NCI-H2227 (cell line): Measurements from ENCODE around the gene KLHL29.

ENCODE experiments used
- DNase-seq: peaks from one replicate; lab custom pipeline; 2025; ENCODE audit not compliant: unreplicated experiment; lab: John Stamatoyannopoulos, UW

KLHL29 gene

DNA sequence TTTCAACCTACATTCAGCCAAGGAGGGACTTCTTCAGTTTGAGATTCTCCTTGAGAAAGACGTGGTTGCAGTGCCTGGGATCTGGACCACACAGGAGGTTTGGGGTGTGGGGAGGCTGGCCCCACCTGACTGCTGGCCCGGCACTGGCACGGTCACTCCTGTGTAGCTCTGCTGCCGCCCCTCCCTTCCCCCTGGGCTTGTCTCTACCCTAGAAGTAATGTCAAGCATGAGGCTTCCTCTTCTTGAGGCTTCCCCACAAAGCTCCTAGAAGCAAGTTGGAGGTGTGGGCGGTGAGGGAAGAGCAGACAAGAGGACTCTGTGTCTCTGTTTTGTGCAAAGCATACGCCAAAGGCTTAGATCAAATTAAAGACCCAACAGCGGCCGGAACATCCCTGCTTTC, 8.7 kb downstream of the KLHL29 start:
- no peak for DNase-seq

DNA sequence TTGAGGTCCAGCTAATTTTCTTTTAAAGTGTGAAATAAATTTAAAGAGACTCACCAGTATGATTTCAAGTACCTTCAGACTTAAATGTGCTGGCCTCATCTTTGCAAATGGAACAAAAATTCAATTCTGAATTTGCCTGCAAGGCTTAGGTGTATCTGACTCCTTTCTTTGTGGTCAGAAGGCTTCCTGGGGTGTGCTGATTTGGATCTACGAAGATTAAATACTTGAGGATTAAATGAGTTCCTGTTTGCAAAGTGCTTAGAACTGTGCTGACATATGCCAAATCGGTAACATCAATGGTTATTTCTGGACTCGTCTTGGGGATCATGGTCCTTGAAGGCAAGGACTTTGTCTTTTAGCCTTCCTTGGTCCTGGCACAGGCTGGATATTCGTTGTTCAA, 9.7 kb downstream of the KLHL29 start:
- no peak for DNase-seq

DNA sequence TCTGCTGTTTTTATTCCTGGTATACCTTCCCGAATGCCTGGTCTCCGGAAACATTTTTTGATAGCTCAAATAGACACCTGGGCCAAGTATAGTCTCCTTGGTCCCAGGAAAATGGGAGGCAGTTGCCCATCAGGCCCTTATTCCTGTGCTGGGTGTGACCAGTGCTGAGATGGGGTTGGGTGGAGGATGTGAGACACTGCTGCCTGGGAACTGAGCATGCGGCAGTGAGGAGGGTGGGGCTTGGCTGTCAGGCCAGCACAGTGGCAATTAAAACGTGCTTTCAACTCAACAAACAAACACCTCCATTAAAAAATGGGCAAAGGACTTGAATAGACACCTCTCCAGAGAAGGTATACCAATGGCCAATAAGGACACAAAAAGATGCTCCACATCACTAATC, 12.5 kb downstream of the KLHL29 start:
- DNase-seq = no peak

- DNase-seq = no peak
These were observed 14.8 kb downstream of the KLHL29 start for GRCh38 chr2:23399674-23400261.

GRCh38 chr2:23400703-23401102, 15.7 kb downstream of the KLHL29 start:
- no peak for DNase-seq

DNA sequence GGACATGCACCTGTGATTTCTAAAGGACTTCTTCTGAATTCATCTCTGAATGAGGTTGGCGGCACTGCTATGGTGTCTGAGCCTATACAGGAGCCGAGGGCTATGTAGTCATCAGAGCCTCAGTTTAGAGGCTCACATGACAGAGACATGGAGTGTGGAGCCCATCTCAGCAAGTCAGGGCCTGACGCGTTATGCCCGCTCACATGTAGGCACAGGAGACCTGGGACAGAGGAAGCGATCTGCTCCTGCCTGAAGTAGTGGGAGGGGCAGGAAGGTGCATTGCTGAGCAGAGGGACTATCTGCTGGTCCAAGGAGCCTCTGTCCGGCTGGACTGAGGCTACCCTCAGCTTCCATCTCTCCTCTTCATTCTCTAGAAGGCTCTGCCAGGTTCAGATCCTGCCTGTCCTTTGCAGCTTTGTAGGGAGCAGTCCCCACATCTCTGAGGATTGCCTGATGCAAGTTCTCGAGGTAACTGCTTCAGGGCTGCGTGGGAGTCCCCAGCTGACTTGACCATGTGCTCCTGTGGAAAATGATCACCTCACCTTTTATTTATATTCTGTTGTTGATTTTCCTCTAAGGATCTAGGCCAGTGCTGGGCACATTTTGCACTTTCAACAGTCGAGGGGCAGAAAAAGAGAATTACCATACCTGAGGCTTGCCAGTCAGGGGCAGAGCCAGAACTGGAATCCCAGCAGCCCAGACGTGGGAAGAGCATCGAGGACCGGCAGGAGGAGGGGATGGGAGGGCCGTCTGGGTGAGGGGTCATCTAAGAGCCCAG, 16.6 kb downstream of the KLHL29 start:
- no peak for DNase-seq

GRCh38 chr2:23402205-23402740, 17.3 kb downstream of the KLHL29 start:
- no peak for DNase-seq

- peak; percentile 80 for DNase-seq
These were observed 19.4 kb downstream of the KLHL29 start for GRCh38 chr2:23404426-23404825.

GRCh38 chr2:23409248-23409647, 24.3 kb downstream of the KLHL29 start:
- DNase-seq = no peak

DNA sequence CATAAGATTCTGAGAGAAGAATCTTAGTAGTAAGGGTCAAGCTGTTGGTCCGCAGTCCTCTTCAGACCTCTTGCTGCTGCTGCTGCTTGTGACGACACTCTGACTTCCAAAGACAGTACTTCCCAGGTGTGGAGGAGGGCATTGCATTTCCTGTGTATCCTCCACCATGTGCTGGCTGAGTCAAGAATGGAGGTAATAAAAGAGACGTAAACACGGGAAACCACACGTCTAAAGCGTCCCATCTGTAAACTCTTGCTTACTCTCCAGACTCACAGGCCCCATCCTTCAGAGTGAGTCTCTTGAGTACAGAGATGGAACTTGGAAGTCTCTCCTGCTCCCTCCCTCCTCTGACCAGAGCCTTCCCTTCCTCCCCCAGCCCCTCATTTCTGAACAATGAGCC, 25.6 kb downstream of the KLHL29 start:
- DNase-seq = no peak

- DNase-seq = no peak
These were observed 26.9 kb downstream of the KLHL29 start for GRCh38 chr2:23411752-23412431.

- DNase-seq = no peak
These were observed 27.7 kb downstream of the KLHL29 start for GRCh38 chr2:23412556-23413155.

GRCh38 chr2:23413641-23414040, 28.7 kb downstream of the KLHL29 start:
- no peak for DNase-seq

GRCh38 chr2:23414106-23414505, 29.1 kb downstream of the KLHL29 start:
- DNase-seq = no peak

- no peak for DNase-seq
These were observed 29.9 kb downstream of the KLHL29 start for GRCh38 chr2:23414871-23415270.

DNA sequence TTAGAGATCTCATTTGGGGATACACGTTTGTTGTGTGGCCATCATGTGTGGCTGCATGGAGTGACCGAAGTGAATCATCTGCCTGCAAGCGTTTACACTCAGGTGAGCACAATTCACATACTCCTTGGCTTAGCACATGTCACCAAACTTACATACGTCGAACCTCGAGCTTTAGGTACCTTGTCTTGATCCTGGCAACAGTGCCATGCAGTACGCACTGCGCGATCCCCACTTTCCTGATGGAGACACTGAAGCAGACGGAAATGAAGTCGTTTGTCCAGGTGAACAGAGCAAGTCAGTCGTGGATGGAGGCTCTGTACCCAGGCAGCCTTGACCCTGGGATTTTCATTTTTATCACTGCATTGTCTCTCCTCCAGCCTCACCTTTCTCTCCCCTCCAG, 32.3 kb downstream of the KLHL29 start:
- DNase-seq = no peak

GRCh38 chr2:23418056-23418455, 33.1 kb downstream of the KLHL29 start:
- no peak for DNase-seq

GRCh38 chr2:23418461-23418911, 33.5 kb downstream of the KLHL29 start:
- DNase-seq = no peak

GRCh38 chr2:23419171-23420090, 34.5 kb downstream of the KLHL29 start:
- no peak for DNase-seq

GRCh38 chr2:23420091-23420839, 35.3 kb downstream of the KLHL29 start:
- no peak for DNase-seq
